Measurements from ENCODE around the gene MYO3B.
"Not testable (repeated sequence)": the region's sequence is repeated elsewhere in the genome, so short reads cannot be mapped to it uniquely, and the experiment has no call there.

The MYO3B gene

DNA sequence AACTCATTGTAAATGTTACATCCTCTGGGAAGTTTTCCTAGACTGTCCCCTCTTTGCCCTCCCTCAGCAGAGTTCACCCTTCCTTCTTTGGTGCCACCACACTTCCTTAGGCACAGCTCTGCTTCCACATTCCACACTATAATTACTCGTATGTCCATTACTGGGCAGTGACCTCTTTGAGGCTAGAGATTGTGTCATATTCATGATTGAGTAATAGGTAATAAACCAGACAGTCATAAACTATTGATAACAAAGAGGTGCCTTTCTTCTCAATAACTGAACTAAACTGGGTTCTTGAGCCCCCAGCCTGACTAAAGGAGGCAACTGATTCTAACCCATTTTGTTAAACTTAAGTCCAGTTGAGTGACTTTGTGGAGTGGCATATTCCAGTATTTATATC, 28.3 kb downstream of the MYO3B start:
- H3K4me1 Mint-ChIP-seq (ENCODE audit: low read depth in 2 of 2): no peaks in the 10 kb centered on the region
- H3K27ac Mint-ChIP-seq: no peak overlapping the region
- ATAC-seq (replicated peaks): no peak
- H3K36me3 Mint-ChIP-seq (ENCODE audit: insufficient read depth): no peaks in the 10 kb centered on the region
- H3K9me3 Mint-ChIP-seq: no peaks in the 10 kb centered on the region
- no peak for DNase-seq
- no peak overlapping the region for H3K4me3 Mint-ChIP-seq
- peaks cover 11 to 17% of the 10 kb centered on the region in 2 donors for H3K27me3 Mint-ChIP-seq

DNA sequence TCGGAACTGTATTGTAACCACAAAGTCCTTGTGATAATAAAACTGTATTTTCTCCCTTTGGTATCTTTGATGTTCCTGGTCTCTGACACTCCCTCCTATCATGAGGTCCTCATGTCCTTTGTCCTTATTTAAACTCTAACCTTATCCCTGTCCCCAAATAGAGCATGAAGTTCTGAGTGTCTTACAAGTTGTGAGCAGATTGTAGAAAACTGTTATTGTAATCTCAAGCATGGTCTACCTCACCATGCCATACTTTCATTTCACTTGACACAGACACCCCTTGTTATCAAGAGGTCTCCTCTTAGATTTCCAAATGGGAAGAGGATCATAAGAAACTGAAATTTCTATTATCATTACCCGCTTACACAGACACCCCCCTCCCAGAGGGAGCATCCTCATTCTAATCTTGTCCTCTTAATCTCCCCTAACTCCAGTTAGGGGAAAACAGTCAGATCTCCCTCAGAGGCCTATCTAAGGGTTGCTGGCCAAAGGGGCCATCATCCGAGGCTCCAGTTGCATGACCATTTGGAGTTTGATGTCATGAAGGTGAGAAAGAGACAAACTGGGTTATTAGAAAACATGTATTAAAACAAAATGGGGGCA, 29.0 kb downstream of the MYO3B start:
- DNase-seq: no peak
- no peak overlapping the region for H3K4me3 Mint-ChIP-seq
- H3K36me3 Mint-ChIP-seq (ENCODE audit: insufficient read depth): no peaks in the 10 kb centered on the region
- peaks cover 11 to 17% of the 10 kb centered on the region in 2 donors for H3K27me3 Mint-ChIP-seq
- H3K9me3 Mint-ChIP-seq: no peaks in the 10 kb centered on the region
- no peak for ATAC-seq (replicated peaks)
- H3K27ac Mint-ChIP-seq: no peak overlapping the region
- no peaks in the 10 kb centered on the region for H3K4me1 Mint-ChIP-seq (ENCODE audit: low read depth in 2 of 2)

DNA sequence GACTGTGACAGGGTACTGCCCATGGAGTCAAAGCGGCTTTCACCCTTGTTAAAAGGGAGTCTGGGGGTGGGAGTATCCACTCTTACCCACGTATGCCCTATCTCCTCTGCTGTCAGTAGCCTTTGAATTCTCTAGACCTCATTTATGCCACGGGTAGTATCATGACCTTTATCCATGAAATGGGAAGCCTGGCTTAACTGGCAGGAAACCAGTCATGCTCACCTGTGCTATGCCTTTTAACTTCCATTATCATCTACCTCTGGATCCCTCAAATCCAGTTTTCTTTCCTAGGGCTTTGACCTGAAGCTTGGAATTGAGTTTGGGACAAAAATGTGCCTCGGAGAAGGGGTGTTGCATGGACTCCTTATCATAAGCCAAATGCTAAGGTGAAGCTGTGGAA, 30.0 kb downstream of the MYO3B start:
- no peaks in the 10 kb centered on the region for H3K36me3 Mint-ChIP-seq (ENCODE audit: insufficient read depth)
- DNase-seq: no peak
- no peaks in the 10 kb centered on the region for H3K9me3 Mint-ChIP-seq
- H3K27me3 Mint-ChIP-seq: peaks cover 11 to 20% of the 10 kb centered on the region in 2 donors
- H3K27ac Mint-ChIP-seq: no peak overlapping the region
- H3K4me3 Mint-ChIP-seq: no peak overlapping the region
- no peak for ATAC-seq (replicated peaks)
- H3K4me1 Mint-ChIP-seq (ENCODE audit: low read depth in 2 of 2): peaks cover 0 to 2% of the 10 kb centered on the region in 2 donors

DNA sequence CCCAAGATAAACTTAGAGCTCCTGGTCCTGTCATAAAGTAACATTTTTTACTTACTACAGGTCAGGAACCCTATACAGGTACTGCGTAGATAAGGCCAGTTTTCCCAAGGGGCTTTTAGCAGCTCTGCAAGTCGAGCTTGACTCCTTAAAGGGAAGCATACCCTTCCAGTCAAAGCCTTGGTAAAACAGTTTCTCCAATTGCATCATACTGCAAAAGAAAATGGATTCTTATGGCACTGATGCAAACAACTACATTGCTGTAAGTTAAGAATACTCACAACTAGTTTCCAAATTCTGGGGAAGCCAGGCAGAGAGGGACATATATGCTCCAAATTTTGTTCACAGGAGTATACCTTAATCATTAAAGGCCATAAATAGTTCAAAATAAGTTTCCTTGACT, 31.0 kb downstream of the MYO3B start:
- ATAC-seq (replicated peaks) (no peak), DNase-seq (no peak)
- peaks cover 11 to 25% of the 10 kb centered on the region in 2 donors for H3K27me3 Mint-ChIP-seq
- H3K4me1 Mint-ChIP-seq (ENCODE audit: low read depth in 2 of 2): peaks cover 0 to 2% of the 10 kb centered on the region in 2 donors
- H3K27ac Mint-ChIP-seq: no peak overlapping the region
- H3K9me3 Mint-ChIP-seq: no peaks in the 10 kb centered on the region
- H3K36me3 Mint-ChIP-seq (ENCODE audit: insufficient read depth): no peaks in the 10 kb centered on the region
- H3K4me3 Mint-ChIP-seq: no peak overlapping the region

DNA sequence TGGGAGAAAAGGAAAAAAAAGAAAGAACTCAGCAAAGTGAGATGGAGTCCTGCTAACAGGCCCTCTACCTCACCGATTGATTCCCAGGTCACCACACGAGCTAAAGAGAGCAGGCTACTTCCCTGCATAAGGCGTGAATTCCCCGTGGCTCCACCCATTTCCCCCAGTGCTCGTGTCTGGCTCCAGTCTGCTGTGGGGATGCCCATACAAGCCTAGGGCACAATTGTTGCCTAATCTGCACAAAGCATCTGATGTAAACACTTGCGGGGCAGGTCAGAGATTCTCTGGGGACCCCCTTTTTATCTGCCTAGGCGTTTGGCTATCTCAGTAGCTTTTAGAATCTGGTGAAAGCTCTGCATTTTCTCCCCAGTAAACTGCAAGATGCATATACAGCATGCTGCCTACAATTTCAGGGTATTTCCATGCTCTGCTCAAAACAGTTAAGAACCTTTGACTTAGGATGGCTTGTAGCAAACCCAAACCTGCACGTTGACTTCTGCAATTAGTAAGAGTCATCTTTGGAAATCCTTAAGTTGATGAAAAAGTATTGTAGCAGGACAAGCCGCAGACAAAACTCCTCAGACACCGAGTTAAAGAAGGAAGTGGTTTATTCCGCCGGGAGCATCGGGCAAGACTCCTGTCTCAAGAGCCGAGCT, 34.8 kb downstream of the MYO3B start:
- Mint-ChIP-seq H3K36me3 (ENCODE audit: insufficient read depth) (no peaks in the 10 kb centered on the region), H3K27me3 (peaks cover 0 to 8% of the 10 kb centered on the region in 2 donors), H3K4me3 (no peak overlapping the region), H3K4me1 (ENCODE audit: low read depth in 2 of 2) (peaks cover 0 to 2% of the 10 kb centered on the region in 2 donors), H3K27ac (no peak overlapping the region), H3K9me3 (no peaks in the 10 kb centered on the region)
- DNase-seq (no peak), ATAC-seq (replicated peaks) (no peak)

DNA sequence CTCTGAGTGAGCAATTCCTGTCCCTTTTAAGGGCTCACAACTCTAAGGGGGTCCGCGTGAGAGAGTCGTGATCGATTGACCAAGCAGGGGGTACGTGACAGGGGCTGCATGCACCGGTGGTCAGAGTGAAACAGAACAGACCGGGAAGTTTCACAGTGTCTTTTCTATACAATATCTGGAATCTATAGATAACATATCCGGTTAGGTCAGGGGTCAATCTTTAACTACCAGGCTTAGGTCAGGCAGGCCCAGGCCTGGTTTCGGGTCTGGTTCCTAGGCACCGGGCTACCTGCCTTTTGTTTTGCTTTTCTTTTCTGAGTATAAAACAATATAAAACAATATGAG, 35.3 kb downstream of the MYO3B start:
- not testable (repeated sequence) for H3K27ac Mint-ChIP-seq; H3K27me3 Mint-ChIP-seq; H3K4me1 Mint-ChIP-seq (ENCODE audit: low read depth in 2 of 2); DNase-seq; H3K9me3 Mint-ChIP-seq; ATAC-seq (replicated peaks); H3K4me3 Mint-ChIP-seq; H3K36me3 Mint-ChIP-seq (ENCODE audit: insufficient read depth)

DNA sequence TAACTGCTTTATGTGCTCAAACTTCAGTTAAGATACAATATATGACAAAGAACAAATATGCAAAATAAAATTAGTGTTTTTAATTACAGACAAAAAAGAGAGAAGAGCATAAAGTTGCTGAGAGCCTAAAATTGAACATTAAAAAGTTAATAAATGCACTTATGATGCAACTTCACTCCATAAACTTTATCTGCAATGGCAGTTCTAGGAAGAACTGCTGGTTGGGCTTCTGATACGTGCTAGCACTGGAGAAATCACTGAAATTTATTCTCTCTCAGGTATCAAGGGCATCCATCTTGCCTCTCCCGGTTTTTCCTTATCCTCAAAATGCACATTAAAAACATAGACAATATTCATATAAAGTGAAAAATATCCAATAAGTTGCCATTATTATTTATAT, 35.7 kb downstream of the MYO3B start:
- no peak for DNase-seq
- ATAC-seq (replicated peaks): no peak
- H3K4me1 Mint-ChIP-seq (ENCODE audit: low read depth in 2 of 2): peaks cover 0 to 2% of the 10 kb centered on the region in 2 donors
- peaks cover 0 to 8% of the 10 kb centered on the region in 2 donors for H3K27me3 Mint-ChIP-seq
- H3K4me3 Mint-ChIP-seq: no peak overlapping the region
- H3K9me3 Mint-ChIP-seq: no peaks in the 10 kb centered on the region
- no peaks in the 10 kb centered on the region for H3K36me3 Mint-ChIP-seq (ENCODE audit: insufficient read depth)
- no peak overlapping the region for H3K27ac Mint-ChIP-seq

DNA sequence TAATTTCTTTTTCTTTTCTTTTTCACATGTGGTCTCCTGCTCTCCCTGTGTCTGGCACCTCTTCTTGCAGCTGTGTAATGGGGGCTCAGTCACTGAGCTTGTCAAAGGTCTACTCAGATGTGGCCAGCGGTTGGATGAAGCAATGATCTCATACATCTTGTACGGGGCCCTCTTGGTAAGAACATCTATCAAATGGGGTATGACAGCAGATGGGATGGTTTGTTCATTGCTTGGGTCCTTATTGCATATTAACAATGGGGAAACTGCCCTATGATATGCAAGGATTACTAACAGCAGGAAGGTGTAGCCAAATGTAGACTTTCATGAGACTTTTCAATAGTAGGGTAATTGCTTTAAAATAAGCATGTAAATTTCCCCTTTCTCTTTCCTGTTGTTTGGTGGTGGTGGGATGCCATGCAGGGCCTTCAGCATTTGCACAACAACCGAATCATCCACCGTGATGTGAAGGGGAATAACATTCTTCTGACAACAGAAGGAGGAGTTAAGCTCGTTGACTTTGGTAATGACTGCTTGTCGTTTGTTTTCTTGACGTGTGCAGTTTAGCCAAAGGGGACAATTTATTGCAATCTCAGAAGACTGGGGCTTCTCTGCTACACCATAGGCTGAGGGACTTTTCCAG, 36.5 kb downstream of the MYO3B start:
- ATAC-seq (replicated peaks): no peak
- no peaks in the 10 kb centered on the region for H3K9me3 Mint-ChIP-seq
- H3K4me3 Mint-ChIP-seq: no peak overlapping the region
- DNase-seq: no peak
- H3K27me3 Mint-ChIP-seq: peaks cover 0 to 14% of the 10 kb centered on the region in 2 donors
- H3K27ac Mint-ChIP-seq: no peak overlapping the region
- H3K4me1 Mint-ChIP-seq (ENCODE audit: low read depth in 2 of 2): peaks cover 0 to 2% of the 10 kb centered on the region in 2 donors
- H3K36me3 Mint-ChIP-seq (ENCODE audit: insufficient read depth): no peaks in the 10 kb centered on the region

DNA sequence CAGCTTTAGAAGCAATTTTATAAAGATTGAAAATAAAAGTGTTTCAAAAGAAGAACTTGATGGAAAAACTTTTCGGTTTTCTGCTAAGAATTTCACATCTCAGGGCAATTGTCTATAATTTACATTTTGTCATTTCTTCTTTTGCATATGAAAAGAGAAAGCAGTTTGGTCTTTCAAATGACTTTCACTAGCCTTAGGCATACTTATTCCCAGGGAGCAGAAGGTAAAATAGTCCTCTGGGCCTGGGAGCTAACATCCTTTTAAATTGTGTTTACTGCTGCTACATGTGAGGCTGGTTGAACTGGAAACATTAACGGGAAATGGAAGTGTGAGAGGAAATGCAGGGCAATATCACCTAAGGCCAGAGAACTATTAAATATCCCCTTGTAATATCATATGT, 37.1 kb downstream of the MYO3B start:
- DNase-seq: no peak
- H3K4me1 Mint-ChIP-seq (ENCODE audit: low read depth in 2 of 2): peaks cover 0 to 2% of the 10 kb centered on the region in 2 donors
- H3K27ac Mint-ChIP-seq: no peak overlapping the region
- no peaks in the 10 kb centered on the region for H3K9me3 Mint-ChIP-seq
- peaks cover 0 to 20% of the 10 kb centered on the region in 2 donors for H3K27me3 Mint-ChIP-seq
- no peaks in the 10 kb centered on the region for H3K36me3 Mint-ChIP-seq (ENCODE audit: insufficient read depth)
- H3K4me3 Mint-ChIP-seq: no peak overlapping the region
- no peak for ATAC-seq (replicated peaks)

DNA sequence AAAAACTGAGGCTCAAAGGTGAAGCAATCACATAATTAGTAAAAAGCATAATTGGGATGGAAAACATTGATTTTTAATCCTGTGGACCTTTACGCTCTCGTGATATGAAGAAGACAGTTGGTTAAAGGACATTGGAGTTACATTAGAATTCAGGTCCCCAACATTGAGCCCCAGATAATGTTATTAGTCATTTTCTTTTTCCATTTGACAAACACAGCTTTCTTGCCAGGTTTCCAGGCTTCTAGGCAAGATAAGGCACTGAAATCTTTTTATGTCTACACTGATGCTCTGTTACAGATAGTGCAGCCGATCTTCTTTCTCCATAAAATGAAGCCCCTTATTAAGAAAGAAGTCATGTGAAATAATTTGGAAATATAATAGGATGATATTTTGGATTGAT, 38.5 kb downstream of the MYO3B start:
- Mint-ChIP-seq H3K4me3 (no peak overlapping the region), H3K27me3 (peaks cover 0 to 23% of the 10 kb centered on the region in 2 donors), H3K9me3 (no peaks in the 10 kb centered on the region), H3K36me3 (ENCODE audit: insufficient read depth) (no peaks in the 10 kb centered on the region), H3K27ac (no peak overlapping the region), H3K4me1 (ENCODE audit: low read depth in 2 of 2) (peaks cover 0 to 2% of the 10 kb centered on the region in 2 donors)
- DNase-seq (no peak), ATAC-seq (replicated peaks) (no peak)

DNA sequence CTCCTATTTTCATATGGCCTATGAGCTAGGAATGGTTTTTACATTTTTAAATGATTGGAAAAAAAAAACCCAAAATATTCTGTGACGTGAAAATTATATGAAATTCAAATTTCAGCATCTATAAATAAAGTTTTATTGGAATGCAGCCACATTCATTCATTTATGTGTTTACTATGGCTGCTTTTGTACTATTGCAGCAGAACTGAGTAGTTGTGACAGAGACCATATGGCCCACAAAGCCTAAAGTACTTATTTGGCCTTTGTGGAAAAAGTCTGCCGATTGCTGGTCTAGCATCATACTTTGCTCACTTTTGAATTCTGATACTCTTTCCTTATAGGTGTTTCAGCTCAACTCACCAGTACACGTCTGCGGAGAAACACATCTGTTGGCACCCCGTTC, 39.0 kb downstream of the MYO3B start:
- Mint-ChIP-seq H3K4me1 (ENCODE audit: low read depth in 2 of 2) (peaks cover 0 to 2% of the 10 kb centered on the region in 2 donors), H3K4me3 (no peak overlapping the region), H3K9me3 (no peaks in the 10 kb centered on the region), H3K27ac (no peak overlapping the region), H3K36me3 (ENCODE audit: insufficient read depth) (no peaks in the 10 kb centered on the region), H3K27me3 (peaks cover 0 to 23% of the 10 kb centered on the region in 2 donors)
- ATAC-seq (replicated peaks) (no peak), DNase-seq (no peak)

DNA sequence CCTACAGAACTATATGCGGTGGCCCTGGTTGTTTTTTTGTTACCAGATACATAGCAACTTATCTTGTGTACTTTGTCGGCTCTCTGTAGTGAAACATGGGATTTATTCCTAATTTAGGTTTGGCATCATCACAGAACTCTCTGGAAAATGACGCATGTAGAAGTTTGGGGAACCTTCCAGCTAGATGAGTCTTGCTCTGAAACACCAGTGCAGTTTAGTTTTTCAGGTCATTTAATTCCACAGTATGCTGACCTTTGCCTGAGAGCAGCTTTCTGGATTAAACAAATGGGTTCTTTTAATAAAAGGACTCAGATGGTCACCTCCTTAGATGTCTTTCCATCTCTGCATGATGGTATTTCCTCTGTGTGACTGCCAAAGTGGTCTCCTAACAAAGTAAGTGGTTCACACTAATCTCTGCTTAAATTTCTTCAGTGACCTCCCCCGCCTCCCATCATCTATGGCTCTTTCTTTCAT, 39.9 kb downstream of the MYO3B start:
- ATAC-seq (replicated peaks) (no peak), DNase-seq (no peak)
- Mint-ChIP-seq H3K27me3 (peaks cover 0 to 20% of the 10 kb centered on the region in 2 donors), H3K4me3 (no peak overlapping the region), H3K9me3 (no peaks in the 10 kb centered on the region), H3K4me1 (ENCODE audit: low read depth in 2 of 2) (no peaks in the 10 kb centered on the region), H3K36me3 (ENCODE audit: insufficient read depth) (no peaks in the 10 kb centered on the region), H3K27ac (no peak overlapping the region)

DNA sequence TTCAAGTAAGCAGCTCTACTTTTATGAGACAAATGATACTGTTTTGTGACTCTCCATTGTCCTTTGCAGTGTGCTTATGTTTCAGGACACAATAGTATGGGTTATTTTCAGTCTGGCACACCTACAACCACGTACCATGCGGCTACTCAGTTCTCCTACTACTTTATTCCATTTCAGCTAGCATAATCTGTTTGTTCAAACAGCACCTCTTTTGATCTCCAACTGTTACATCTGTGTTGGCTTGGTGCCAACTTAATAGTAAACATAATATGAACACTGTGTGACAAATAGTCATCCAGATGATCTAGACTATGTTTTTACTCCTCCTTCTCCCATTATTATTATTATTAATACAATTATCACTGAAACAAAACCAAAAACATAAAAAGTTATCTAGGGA, 40.5 kb downstream of the MYO3B start:
- Mint-ChIP-seq H3K4me1 (ENCODE audit: low read depth in 2 of 2) (no peaks in the 10 kb centered on the region), H3K4me3 (no peak overlapping the region), H3K27ac (no peak overlapping the region), H3K36me3 (ENCODE audit: insufficient read depth) (no peaks in the 10 kb centered on the region), H3K9me3 (no peaks in the 10 kb centered on the region), H3K27me3 (peaks cover 0 to 15% of the 10 kb centered on the region in 2 donors)
- DNase-seq (no peak), ATAC-seq (replicated peaks) (no peak)

DNA sequence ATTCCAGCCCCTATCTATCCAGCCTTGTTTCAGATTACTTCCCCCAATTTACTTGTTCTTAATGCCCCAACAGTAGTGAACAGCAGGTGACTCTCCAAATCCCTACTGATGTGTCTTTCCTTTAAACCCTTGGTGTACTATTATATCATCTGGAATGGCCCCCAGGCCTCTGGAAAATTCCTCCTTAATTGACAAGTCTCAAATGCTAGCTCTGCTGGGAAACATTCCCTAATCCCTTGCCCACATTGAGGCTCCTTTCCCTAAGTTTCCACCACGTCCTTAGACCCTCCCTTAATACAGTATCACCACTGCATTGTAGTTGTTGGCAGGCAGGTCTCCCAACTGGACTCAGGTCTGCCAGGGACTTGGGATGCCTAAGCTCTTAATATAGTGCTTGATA, 41.0 kb downstream of the MYO3B start:
- no peak for DNase-seq
- Mint-ChIP-seq H3K27ac (no peak overlapping the region), H3K9me3 (no peaks in the 10 kb centered on the region), H3K36me3 (ENCODE audit: insufficient read depth) (no peaks in the 10 kb centered on the region), H3K4me3 (no peak overlapping the region), H3K4me1 (ENCODE audit: low read depth in 2 of 2) (no peaks in the 10 kb centered on the region), H3K27me3 (peaks cover 0 to 15% of the 10 kb centered on the region in 2 donors)
- ATAC-seq (replicated peaks): no peak

All from effector memory CD8-positive, alpha-beta T cell (primary cell).